MM.1S (cell line): ENCODE measurements around the gene GMEB1.
"Not testable (repeated sequence)": the region's sequence is repeated elsewhere in the genome, so short reads cannot be mapped to it uniquely, and the experiment has no call there.

Experiments
- DNase-seq: peaks from one replicate; pipeline ENCODE4 v3.0.0-alpha.2; 2015
- H2AFZ ChIP-seq: fragments of 300-600 bp; sonication (generic); 2 replicates; pipeline ENCODE4 v1.6.0; 2016; ENCODE audit warnings: antibody characterized with exemption, low read length
- H3F3A ChIP-seq: fragments of 300-600 bp; sonication (generic); 2 replicates; pipeline ENCODE4 v1.6.1; 2016; ENCODE audit warnings: mild to moderate bottlenecking, antibody characterized with exemption, low read length, moderate library complexity, mixed read lengths; ENCODE audit not compliant: insufficient read depth
- H3K27ac ChIP-seq: fragments of 300-600 bp; sonication (generic); 2 replicates; pipeline ENCODE4 v1.5.1; 2016; ENCODE audit warnings: mild to moderate bottlenecking, low read length
- H3K27me3 ChIP-seq: fragments of 300-600 bp; sonication (generic); replicated peaks from 2 replicates; pipeline ENCODE4 v1.6.0; 2016; ENCODE audit warnings: low read length; ENCODE audit not compliant: insufficient read depth
- H3K36me3 ChIP-seq: fragments of 300-600 bp; sonication (generic); replicated peaks from 2 replicates; pipeline ENCODE4 v1.6.1; 2016; ENCODE audit warnings: mild to moderate bottlenecking, low read length, mixed read lengths; ENCODE audit not compliant: insufficient read depth
- H3K4me1 ChIP-seq: fragments of 300-600 bp; sonication (generic); 2 replicates; pipeline ENCODE4 v1.6.1; 2016; ENCODE audit warnings: low read length, mixed read lengths
- H3K4me2 ChIP-seq: fragments of 300-600 bp; sonication (generic); 2 replicates; pipeline ENCODE4 v1.6.0; 2016; ENCODE audit warnings: low read depth, low read length
- H3K4me3 ChIP-seq: fragments of 300-600 bp; sonication (generic); 2 replicates; pipeline ENCODE4 v1.5.1; 2016; ENCODE audit warnings: low read length, mixed read lengths
- H3K79me2 ChIP-seq: fragments of 300-600 bp; sonication (generic); 2 replicates; pipeline ENCODE4 v1.6.1; 2016; ENCODE audit warnings: mixed run types, low read length, mixed read lengths
- H3K9ac ChIP-seq: fragments of 300-600 bp; sonication (generic); 2 replicates; pipeline ENCODE4 v1.6.1; 2016; ENCODE audit warnings: low read length, mixed read lengths
- H3K9me2 ChIP-seq: fragments of 300-600 bp; sonication (generic); replicated peaks from 2 replicates; pipeline ENCODE4 v1.6.1; 2016; ENCODE audit warnings: mild to moderate bottlenecking, low read length, mixed read lengths; ENCODE audit not compliant: insufficient read depth
- H3K9me3 ChIP-seq: fragments of 300-600 bp; sonication (generic); replicated peaks from 2 replicates; pipeline ENCODE4 v1.6.1; 2016; ENCODE audit warnings: mild to moderate bottlenecking, low read length, mixed read lengths; ENCODE audit not compliant: insufficient read depth
- H4K20me1 ChIP-seq: fragments of 300-600 bp; sonication (generic); 2 replicates; pipeline ENCODE4 v1.6.1; 2016; ENCODE audit warnings: mild to moderate bottlenecking, low read length, moderate library complexity, mixed read lengths; ENCODE audit not compliant: insufficient read depth
- EZH2 ChIP-seq: fragments of 300-600 bp; sonication (generic); optimal IDR thresholded peaks from 2 replicates; pipeline ENCODE3; 2017; ENCODE audit warnings: low read depth, mild to moderate bottlenecking, antibody characterized with exemption, low read length, mixed read lengths
- EZH2phosphoT487 ChIP-seq: fragments of 300-600 bp; sonication (generic); IDR thresholded peaks from 2 replicates; pipeline ENCODE4 v1.6.1; 2018; ENCODE audit warnings: antibody characterized with exemption, low read length
- TF ChIP-seq, protein P1 (sequence below): fragments of 300-600 bp; sonication (generic); IDR thresholded peaks from 2 replicates; pipeline ENCODE4 v1.5.1; 2016; ENCODE audit warnings: antibody characterized with exemption, low read length, mixed read lengths

The GMEB1 gene

DNA sequence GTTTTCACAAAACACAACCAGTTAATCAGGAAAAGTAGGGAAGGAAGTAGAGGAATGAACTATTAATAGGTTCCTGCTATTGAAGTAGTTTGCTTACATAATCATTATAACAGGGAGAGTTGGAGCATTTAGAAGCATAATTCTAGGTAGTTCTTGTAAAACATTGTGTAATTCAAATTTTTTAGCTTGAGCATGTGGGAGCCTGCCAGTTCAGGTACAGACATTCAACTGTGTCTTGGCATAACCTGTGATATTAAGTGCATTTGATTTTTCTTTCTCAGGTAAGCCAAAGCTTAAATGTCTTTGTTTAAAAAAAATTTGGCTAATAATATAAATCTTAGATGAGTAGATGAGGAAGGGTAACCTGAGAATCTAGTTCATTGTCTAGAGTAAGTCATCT lies 71.5 kb downstream of the GMEB1 start:
- no peak overlapping the region for H3K4me3 ChIP-seq
- no peak overlapping the region for H3K27ac ChIP-seq
- no peak overlapping the region for H2AFZ ChIP-seq
- H3K36me3 ChIP-seq: peaks cover 27% of the 10 kb centered on the region
- no peak overlapping the region for H3K9ac ChIP-seq
- no peaks in the 10 kb centered on the region for H3K9me3 ChIP-seq
- peaks cover 27% of the 10 kb centered on the region for H3K4me1 ChIP-seq
- no peak overlapping the region for H3K4me2 ChIP-seq
- no peak for DNase-seq
- TF ChIP-seq EZH2: no peak
- peaks cover 47% of the 10 kb centered on the region for H4K20me1 ChIP-seq
- H3K9me2 ChIP-seq: no peaks in the 10 kb centered on the region
- H3K27me3 ChIP-seq: no peaks in the 10 kb centered on the region
- peaks cover 83% of the 10 kb centered on the region for H3K79me2 ChIP-seq
- peaks cover 16% of the 10 kb centered on the region for H3F3A ChIP-seq

DNA sequence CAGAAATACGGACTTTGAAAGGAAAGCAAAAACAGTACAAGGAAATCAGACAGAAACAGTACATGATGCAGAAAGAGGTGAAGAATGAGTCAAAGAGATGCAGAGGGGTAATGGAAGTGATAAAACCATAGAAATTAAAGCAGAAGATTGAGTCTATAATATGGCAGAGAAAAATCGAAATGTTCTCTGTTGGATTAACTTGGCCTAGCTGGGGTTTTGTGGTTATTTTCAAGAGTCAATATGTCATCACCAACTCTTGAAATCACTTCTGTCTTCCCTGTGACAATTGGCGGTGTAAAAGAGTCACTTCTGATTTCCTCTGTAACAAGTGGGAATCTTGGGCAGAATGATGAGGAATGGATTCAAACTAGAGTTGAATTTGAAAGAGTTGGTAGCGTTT lies 75.6 kb downstream of the GMEB1 start:
- no peak overlapping the region for H3K27ac ChIP-seq
- no peaks in the 10 kb centered on the region for H3F3A ChIP-seq
- H3K4me2 ChIP-seq: no peak overlapping the region
- no peak for TF ChIP-seq EZH2phosphoT487
- H3K4me3 ChIP-seq: no peak overlapping the region
- DNase-seq: no peak
- no peaks in the 10 kb centered on the region for H3K9me3 ChIP-seq
- no peaks in the 10 kb centered on the region for H3K9me2 ChIP-seq
- H4K20me1 ChIP-seq: peaks cover 58% of the 10 kb centered on the region
- no peaks in the 10 kb centered on the region for H3K27me3 ChIP-seq
- no peak overlapping the region for H3K9ac ChIP-seq
- H3K4me1 ChIP-seq: peaks cover 9% of the 10 kb centered on the region
- peaks cover 100% of the 10 kb centered on the region for H3K79me2 ChIP-seq
- peaks cover 17% of the 10 kb centered on the region; the same call in 1 of the 2 replicates for H3K36me3 ChIP-seq
- no peak overlapping the region for H2AFZ ChIP-seq

DNA sequence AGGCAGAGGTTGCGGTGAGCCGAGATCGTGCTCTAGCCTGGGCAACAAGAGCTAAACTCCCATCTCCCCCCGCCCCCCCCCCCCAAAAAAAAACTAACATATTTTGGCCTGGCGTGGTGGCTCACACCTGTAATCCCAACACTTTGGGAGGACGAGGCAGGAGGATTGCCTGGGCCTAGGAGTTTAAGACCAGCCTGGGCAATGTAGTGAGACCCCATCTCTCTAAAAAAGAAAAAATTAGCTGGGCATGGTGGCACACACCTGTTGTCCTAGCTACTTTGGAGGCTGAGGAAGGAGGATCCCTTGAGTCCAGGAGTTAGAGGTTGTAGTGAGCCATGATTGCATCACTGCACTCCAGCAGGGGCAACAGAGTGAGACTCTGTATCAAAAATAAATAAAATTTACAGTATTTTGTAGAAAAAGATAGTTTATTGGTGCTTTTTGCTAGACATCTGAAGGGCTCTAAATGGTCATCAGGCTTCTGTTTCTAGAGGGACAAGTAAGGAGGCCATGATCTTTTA lies 77.1 kb downstream of the GMEB1 start:
- Histone ChIP-seq H3K4me3 (no peak overlapping the region), H4K20me1 (peaks cover 63% of the 10 kb centered on the region), H3K79me2 (peaks cover 100% of the 10 kb centered on the region), H2AFZ (no peak overlapping the region), H3K4me2 (no peak overlapping the region), H3F3A (no peaks in the 10 kb centered on the region), H3K9ac (no peak overlapping the region), H3K27me3 (no peaks in the 10 kb centered on the region), H3K27ac (no peak overlapping the region), H3K36me3 (peaks cover 12% of the 10 kb centered on the region; the same call in 1 of the 2 replicates), H3K4me1 (no peaks in the 10 kb centered on the region), H3K9me3 (no peaks in the 10 kb centered on the region), H3K9me2 (no peaks in the 10 kb centered on the region)
- TF ChIP-seq EZH2 (no peak), EZH2phosphoT487 (no peak)
- TF ChIP-seq, protein P1, sequence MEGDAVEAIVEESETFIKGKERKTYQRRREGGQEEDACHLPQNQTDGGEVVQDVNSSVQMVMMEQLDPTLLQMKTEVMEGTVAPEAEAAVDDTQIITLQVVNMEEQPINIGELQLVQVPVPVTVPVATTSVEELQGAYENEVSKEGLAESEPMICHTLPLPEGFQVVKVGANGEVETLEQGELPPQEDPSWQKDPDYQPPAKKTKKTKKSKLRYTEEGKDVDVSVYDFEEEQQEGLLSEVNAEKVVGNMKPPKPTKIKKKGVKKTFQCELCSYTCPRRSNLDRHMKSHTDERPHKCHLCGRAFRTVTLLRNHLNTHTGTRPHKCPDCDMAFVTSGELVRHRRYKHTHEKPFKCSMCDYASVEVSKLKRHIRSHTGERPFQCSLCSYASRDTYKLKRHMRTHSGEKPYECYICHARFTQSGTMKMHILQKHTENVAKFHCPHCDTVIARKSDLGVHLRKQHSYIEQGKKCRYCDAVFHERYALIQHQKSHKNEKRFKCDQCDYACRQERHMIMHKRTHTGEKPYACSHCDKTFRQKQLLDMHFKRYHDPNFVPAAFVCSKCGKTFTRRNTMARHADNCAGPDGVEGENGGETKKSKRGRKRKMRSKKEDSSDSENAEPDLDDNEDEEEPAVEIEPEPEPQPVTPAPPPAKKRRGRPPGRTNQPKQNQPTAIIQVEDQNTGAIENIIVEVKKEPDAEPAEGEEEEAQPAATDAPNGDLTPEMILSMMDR: no peak
- no peak for DNase-seq

DNA sequence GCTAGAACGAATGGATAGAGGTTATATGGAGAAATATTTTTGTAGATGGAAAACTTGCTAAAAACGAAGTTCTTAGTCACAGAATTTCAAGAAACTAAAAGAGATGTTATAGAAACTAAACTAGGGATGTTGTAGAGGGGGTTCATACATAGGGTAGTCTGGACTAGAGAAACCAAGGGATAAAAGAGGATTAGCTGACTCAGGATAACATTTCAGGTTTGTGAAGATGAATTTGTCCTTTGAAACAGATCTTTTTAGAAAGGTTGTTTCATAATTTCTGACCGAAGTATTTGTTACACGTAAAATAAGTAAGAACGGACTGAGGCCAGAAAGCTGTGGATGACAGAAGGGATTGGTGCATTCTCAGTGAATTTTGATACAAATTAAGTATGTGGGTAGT lies 81.7 kb downstream of the GMEB1 start:
- Histone ChIP-seq H3K4me1 (0 out of 2 replicates have a peak, but pooled peaks cover 4% of the 10 kb centered on the region), H4K20me1 (peaks cover 68% of the 10 kb centered on the region)

DNA sequence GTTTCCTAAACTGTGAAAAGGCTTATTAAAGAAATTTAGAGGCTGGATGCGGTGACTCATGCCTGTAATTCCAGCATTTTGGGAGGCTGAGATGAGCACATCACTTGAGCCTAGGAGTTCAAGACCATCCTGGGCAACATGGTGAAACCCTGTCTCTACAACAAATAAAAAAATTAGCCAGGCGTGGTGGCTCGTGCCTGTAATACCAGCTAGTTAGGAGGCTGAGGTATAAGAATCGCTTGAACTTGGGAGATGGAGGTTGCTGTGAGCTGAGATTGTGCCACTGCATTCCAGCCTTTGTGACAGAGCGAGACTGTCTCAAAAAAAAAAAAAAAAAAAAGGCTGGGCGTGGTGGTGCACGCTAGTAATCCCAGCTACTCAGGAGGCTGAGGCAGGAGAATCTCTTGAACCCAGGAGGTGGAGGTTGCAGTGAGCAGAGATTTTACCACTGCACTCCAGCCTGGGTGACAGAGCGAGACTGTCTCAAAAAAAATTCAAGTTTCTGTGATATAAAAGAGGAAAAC lies 82.2 kb downstream of the GMEB1 start:
- not testable (repeated sequence) for H2AFZ ChIP-seq, H3K9ac ChIP-seq, DNase-seq, H3K36me3 ChIP-seq, H3K4me2 ChIP-seq, H3K9me2 ChIP-seq, H3K4me1 ChIP-seq, H3K4me3 ChIP-seq, H3K27ac ChIP-seq, H3K9me3 ChIP-seq, H3K27me3 ChIP-seq, H3F3A ChIP-seq
- H4K20me1 ChIP-seq: peaks cover 72% of the 10 kb centered on the region
- peaks cover 100% of the 10 kb centered on the region for H3K79me2 ChIP-seq

More for the DNA sequence above, 81.7 kb downstream of the GMEB1 start:
- peaks cover 4% of the 10 kb centered on the region; the same call in 1 of the 2 replicates for H3K36me3 ChIP-seq
- no peak for TF ChIP-seq EZH2phosphoT487
- no peak for TF ChIP-seq EZH2
- TF ChIP-seq, protein P1: no peak
- H3K27ac ChIP-seq: no peak overlapping the region
- H3K9ac ChIP-seq: no peak overlapping the region
- H2AFZ ChIP-seq: no peak overlapping the region
- no peaks in the 10 kb centered on the region for H3K27me3 ChIP-seq
- no peaks in the 10 kb centered on the region for H3F3A ChIP-seq
- no peak overlapping the region for H3K4me2 ChIP-seq
- H3K9me3 ChIP-seq: no peaks in the 10 kb centered on the region
- peaks cover 100% of the 10 kb centered on the region for H3K79me2 ChIP-seq
- no peak overlapping the region for H3K4me3 ChIP-seq
- no peak for DNase-seq
- H3K9me2 ChIP-seq: no peaks in the 10 kb centered on the region
